H1 (cell line): ENCODE data around the gene TCERG1L. TPM values are rescaled to one million over a fixed set of nuclear protein-coding genes. Genes with fewer than 3 reads are reported as not detected.

Source experiments
- CTCF ChIA-PET: fragments of 300-600 bp; sonication (Branson Sonifier 250); formaldehyde crosslinking; loops from one replicate; lab custom pipeline; 2021; ENCODE audit not compliant: partially characterized antibody; lab: Charles Lee
- POLR2A ChIA-PET: fragments of 300-600 bp; sonication (Branson Sonifier 250); formaldehyde crosslinking; loops from one replicate; lab custom pipeline; 2021; ENCODE audit warnings: inconsistent platforms; ENCODE audit not compliant: partially characterized antibody; lab: Charles Lee
- DNase-seq, 2 experiments: peaks; one replicate each; pipeline versions ENCODE4 v3.0.0 to v3.0.0-alpha.2; 2010 to 2022; ENCODE audit warnings: low spot score in 2 of 2, low read depth in 1 of 2, mixed read lengths in 1 of 2
- FAIRE-seq: peaks from 2 replicates; lab custom pipeline; 2011; peaks lifted over from hg19 to GRCh38; lab: Jason Lieb, UNC
- H2AFZ ChIP-seq: 2 replicates; pipeline ENCODE4 v1.8.1; 2012; ENCODE audit warnings: low read length, inconsistent platforms
- H2AK5ac ChIP-seq: 2 replicates; pipeline ENCODE4 v1.6.1; 2013; ENCODE audit warnings: low read depth, low read length
- H2BK120ac ChIP-seq: replicated peaks from 2 replicates; pipeline ENCODE3; 2013; ENCODE audit warnings: low read depth, low read length, inconsistent platforms
- H2BK12ac ChIP-seq: 2 replicates; pipeline ENCODE4 v1.6.1; 2013; ENCODE audit warnings: low read depth, low read length
- H2BK15ac ChIP-seq: 2 replicates; pipeline ENCODE4 v1.6.1; 2013; ENCODE audit warnings: low read length
- H2BK20ac ChIP-seq: 2 replicates; pipeline ENCODE4 v1.6.1; 2013; ENCODE audit warnings: low read length
- H2BK5ac ChIP-seq: 2 replicates; pipeline ENCODE4 v1.6.1; 2013; ENCODE audit warnings: low read depth, low read length
- H3K14ac ChIP-seq: 2 replicates; pipeline ENCODE4 v1.6.1; 2013; ENCODE audit warnings: inconsistent platforms; ENCODE audit not compliant: insufficient read length
- H3K18ac ChIP-seq: 2 replicates; pipeline ENCODE4 v1.6.1; 2013; ENCODE audit warnings: low read length; ENCODE audit errors: extremely low read depth
- H3K23ac ChIP-seq: 2 replicates; pipeline ENCODE4 v1.6.1; 2013; ENCODE audit warnings: inconsistent platforms; ENCODE audit not compliant: insufficient read length
- H3K23me2 ChIP-seq: 2 replicates; pipeline ENCODE4 v1.6.1; 2013; ENCODE audit warnings: low read depth, low read length
- H3K27ac ChIP-seq: 2 replicates; pipeline ENCODE4 v1.6.1; 2011; ENCODE audit warnings: low read depth, low read length, inconsistent platforms
- H3K27me3 ChIP-seq, 4 experiments: replicated peaks in 1 of 4; 1 replicate in 1 of 4; 2 replicates in 3 of 4; pipeline versions ENCODE4 v1.6.1 to v1.8.1; 2011 to 2013; ENCODE audit warnings: low read length in 3 of 4, mild to moderate bottlenecking in 3 of 4, inconsistent platforms in 2 of 4, mixed read lengths in 2 of 4, moderate library complexity in 1 of 4; ENCODE audit not compliant: control insufficient read depth in 3 of 4, insufficient read depth in 3 of 4; ENCODE audit errors: extremely low read depth in 1 of 4
- H3K36me3 ChIP-seq, 4 experiments: 2 replicates each; pipeline versions ENCODE4 v1.6.1 to v1.8.1; 2011 to 2013; ENCODE audit warnings: mild to moderate bottlenecking in 4 of 4, low read length in 3 of 4, moderate library complexity in 2 of 4, control low read depth in 1 of 4, inconsistent platforms in 1 of 4; ENCODE audit not compliant: insufficient read depth in 4 of 4, control insufficient read depth in 2 of 4
- H3K4ac ChIP-seq: replicated peaks from 2 replicates; pipeline ENCODE3; 2013; ENCODE audit warnings: low read length, low read depth, mixed read lengths, inconsistent platforms; ENCODE audit not compliant: insufficient read length
- H3K4me1 ChIP-seq, 4 experiments: replicated peaks in 1 of 4; 1 replicate in 1 of 4; 2 replicates in 3 of 4; pipeline versions ENCODE4 v1.6.1 to v1.8.1; 2011 to 2013; ENCODE audit warnings: low read length in 3 of 4, inconsistent platforms in 2 of 4, mixed read lengths in 1 of 4; ENCODE audit not compliant: insufficient read depth in 4 of 4, control insufficient read depth in 3 of 4
- H3K4me2 ChIP-seq, 2 experiments: 2 replicates each; pipeline versions ENCODE4 v1.6.1 to v1.8.1; 2011 to 2013; ENCODE audit warnings: low read depth in 2 of 2, low read length in 2 of 2, control low read depth in 1 of 2, inconsistent platforms in 1 of 2, mild to moderate bottlenecking in 1 of 2; ENCODE audit not compliant: insufficient read depth in 1 of 2
- H3K4me3 ChIP-seq, 4 experiments: fragments of 200-600, 300-600 bp in 1 of 4; sonication (generic), shearing (Covaris generic), sonication (Bioruptor Twin) in 1 of 4; 2 replicates each; pipeline versions ENCODE4 v1.5.1 to v1.8.1; 2011 to 2016; ENCODE audit warnings: low read length in 4 of 4, low read depth in 3 of 4, control low read depth in 2 of 4, inconsistent platforms in 2 of 4, mild to moderate bottlenecking in 2 of 4, mixed read lengths in 1 of 4, moderate library complexity in 1 of 4; ENCODE audit not compliant: insufficient read depth in 2 of 4; ENCODE audit errors: extremely low read depth in 1 of 4
- H3K56ac ChIP-seq: replicated peaks from 2 replicates; pipeline ENCODE3; 2013; ENCODE audit warnings: low read depth, mild to moderate bottlenecking, mixed read lengths, low read length, inconsistent platforms; ENCODE audit not compliant: insufficient read length
- H3K79me1 ChIP-seq: 2 replicates; pipeline ENCODE4 v1.6.1; 2013; ENCODE audit warnings: low read depth, low read length, control low read depth
- H3K79me2 ChIP-seq, 2 experiments: 2 replicates each; pipeline versions ENCODE4 v1.6.1 to v1.8.1; 2012 to 2013; ENCODE audit warnings: low read length in 2 of 2, mild to moderate bottlenecking in 2 of 2, inconsistent platforms in 1 of 2; ENCODE audit not compliant: insufficient read depth in 2 of 2, control insufficient read depth in 1 of 2
- H3K9ac ChIP-seq, 4 experiments: replicated peaks in 1 of 4; 1 replicate in 1 of 4; 2 replicates in 3 of 4; pipeline versions ENCODE4 v1.6.1 to v1.8.1; 2011 to 2013; ENCODE audit warnings: low read depth in 3 of 4, low read length in 3 of 4, control low read depth in 2 of 4, mild to moderate bottlenecking in 2 of 4, moderate library complexity in 2 of 4, inconsistent platforms in 1 of 4; ENCODE audit errors: extremely low read depth in 1 of 4
- H3K9me3 ChIP-seq, 2 experiments: 2 replicates each; pipeline versions ENCODE4 v1.6.1 to v1.8.1; 2012 to 2013; ENCODE audit warnings: mild to moderate bottlenecking in 2 of 2, moderate library complexity in 2 of 2, control low read depth in 1 of 2, inconsistent platforms in 1 of 2, low read depth in 1 of 2, low read length in 1 of 2, mixed read lengths in 1 of 2; ENCODE audit not compliant: insufficient read depth in 2 of 2
- H4K20me1 ChIP-seq, 2 experiments: replicated peaks in 1 of 2; 2 replicates each; pipeline versions ENCODE3 to v1.8.1; 2011 to 2013; ENCODE audit warnings: inconsistent platforms in 2 of 2, low read length in 2 of 2, mild to moderate bottlenecking in 1 of 2; ENCODE audit not compliant: insufficient read depth in 2 of 2, control insufficient read depth in 1 of 2
- H4K5ac ChIP-seq: 2 replicates; pipeline ENCODE4 v1.6.1; 2013; ENCODE audit warnings: low read length, low read depth, mixed read lengths, inconsistent platforms; ENCODE audit not compliant: insufficient read length
- H4K8ac ChIP-seq: 2 replicates; pipeline ENCODE4 v1.8.0; 2013; ENCODE audit warnings: mild to moderate bottlenecking, moderate library complexity, low read length, inconsistent platforms; ENCODE audit not compliant: insufficient read depth; ENCODE audit errors: extremely low read depth
- H4K91ac ChIP-seq: replicated peaks from 2 replicates; pipeline ENCODE3; 2013; ENCODE audit warnings: low read length, mixed read lengths, inconsistent platforms; ENCODE audit not compliant: insufficient read length
- ATF2 ChIP-seq: IDR thresholded peaks from 2 replicates; pipeline ENCODE4 v1.6.1; 2012; ENCODE audit warnings: low read length, inconsistent platforms
- CBX5 ChIP-seq: fragments of 300-800, 300-1000 bp; sonication (generic); IDR thresholded peaks from 2 replicates; pipeline ENCODE4 v1.7.1; 2016; ENCODE audit warnings: antibody characterized with exemption, low read length, low read depth
- EGR1 ChIP-seq: IDR thresholded peaks from 2 replicates; pipeline ENCODE4 v1.6.1; 2011; ENCODE audit warnings: low read depth, low read length, borderline replicate concordance
- SIRT6 ChIP-seq: IDR thresholded peaks from one replicate; pipeline ENCODE4 v1.7.1; 2012; ENCODE audit warnings: low read length, inconsistent platforms
- WGBS, 2 experiments: shearing (Covaris generic) in 1 of 2; methylation state at CpG; one replicate each; pipeline versions ENCODE4 v1.1.6 to v1.1.7; 2013 to 2015; ENCODE audit warnings: low lambda C conversion rate in 2 of 2, mixed read lengths in 2 of 2, inconsistent platforms in 1 of 2, low coverage in 1 of 2, missing lambda C conversion rate in 1 of 2; ENCODE audit not compliant: insufficient replicate concordance in 2 of 2, insufficient coverage in 1 of 2, insufficient read length in 1 of 2; ENCODE audit errors: extremely low coverage in 1 of 2, missing lambda C conversion rate in 1 of 2; 5-methylcytosine and 5-hydroxymethylcytosine counted together
- polyA plus RNA-seq, 7 experiments: library from polyadenylated mRNA; depleted of rRNA in 3 of 7; stranded (reverse) in 5 of 7; unstranded in 2 of 7; fragments of >200 nt in 5 of 7; fragments of 200-250 nt in 2 of 7; gene quantifications; 1 replicate in 5 of 7; 2 replicates in 1 of 7; 4 replicates in 1 of 7; pipeline versions ENCODE4 v1.2.1 to v1.2.3, GENCODE V29; 2011 to 2013; ENCODE audit warnings: missing spikeins in 2 of 7, mixed read lengths in 2 of 7
- total RNA-seq: library from RNA; stranded (reverse); fragmentation: NEBNext Ultra II Directional; extraction: Animal tissue kit (Norgen Biotek cat#: 25700); gene quantifications from 2 replicates; pipeline ENCODE4 v1.2.1, GENCODE V29; 2021

The TCERG1L gene
- total and polyA plus RNA-seq, 2 of the 8 experiments (the other 6 are each of a cell fraction or from before 2014, with no cell fraction given) = 3.9 to 6.9 TPM

DNA sequence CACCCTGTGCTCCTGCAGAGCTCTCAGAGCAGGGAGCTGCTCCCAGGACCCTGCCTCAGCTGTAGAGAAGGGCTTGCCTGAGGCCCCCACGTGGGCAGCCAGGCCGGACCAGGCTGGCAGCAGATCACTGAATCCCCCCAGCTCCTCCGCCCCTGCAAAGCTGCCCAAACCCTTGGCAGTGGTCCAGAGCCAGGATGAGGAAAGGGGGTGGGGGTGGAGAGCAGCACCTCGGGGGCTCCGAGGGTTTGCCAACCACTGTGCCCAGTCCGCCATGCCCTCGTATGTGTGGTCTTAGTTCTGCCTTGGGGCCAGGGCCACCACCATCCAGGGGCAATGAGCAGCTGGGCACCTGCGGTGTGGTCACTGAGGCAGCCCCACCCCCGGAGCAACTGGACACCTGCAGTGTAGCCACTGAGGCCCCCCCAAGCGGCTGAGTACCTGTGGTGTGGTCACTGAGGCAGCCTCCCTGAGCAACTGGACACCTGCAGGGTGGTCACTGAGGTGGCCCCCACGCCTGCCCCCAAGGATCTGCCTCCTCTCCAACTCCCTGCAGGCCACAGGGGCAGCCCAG is 90.8 kb downstream of the TCERG1L start:
- Histone ChIP-seq H3K4ac (no peak overlapping the region), H3K56ac (no peak overlapping the region), H3K4me1 (no peaks in the 10 kb centered on the region; a peak in 1 of 7 replicates)
- TF ChIP-seq EGR1 = no peak
- no peak for TF ChIP-seq SIRT6
- TF ChIP-seq CBX5 = no peak
- TF ChIP-seq ATF2 = no peak
- TF ChIP-seq, all 59 proteins: peak for 0
- Histone ChIP-seq H3K18ac (no peak overlapping the region), H3K9ac (no peak overlapping the region), H3K36me3 (no peaks in the 10 kb centered on the region), H2BK20ac (no peak overlapping the region), H3K79me2 (no peaks in the 10 kb centered on the region), H4K8ac (no peak overlapping the region), H4K20me1 (peaks cover 0 to 2% of the 10 kb centered on the region in 2 experiments), H3K9me3 (no peaks in the 10 kb centered on the region), H3K27me3 (no peaks in the 10 kb centered on the region), H4K5ac (no peak overlapping the region), H3K4me3 (no peak overlapping the region), H2BK5ac (no peak overlapping the region), H3K23ac (no peak overlapping the region), H4K91ac (no peak overlapping the region), H2AK5ac (no peak overlapping the region), H3K14ac (no peak overlapping the region), H2BK120ac (no peak overlapping the region), H3K27ac (no peak overlapping the region), H2BK12ac (no peak overlapping the region), H2AFZ (no peak overlapping the region), H3K79me1 (no peaks in the 10 kb centered on the region), H3K23me2 (no peaks in the 10 kb centered on the region), H3K4me2 (no peak overlapping the region), H2BK15ac (no peak overlapping the region)
- DNase-seq (no peak), FAIRE-seq (no peak)
- CTCF ChIA-PET = no interaction called here
- POLR2A ChIA-PET = no interaction called here
- 93% methylated on average over 10 of the region's 11 CpGs; no CpG with 5 or more reads in 1 of the 2 experiments for WGBS, 2 experiments
